SK-N-MC (cell line): Measurements from ENCODE around the gene RBKS.

Experiments
- EZH2 ChIP-seq: fragments of 200-600 bp; sonication (generic); IDR thresholded peaks from one replicate; pipeline ENCODE4 v1.6.1; 2017; ENCODE audit warnings: antibody characterized with exemption
- FOXP2 ChIP-seq: optimal IDR thresholded peaks from 2 replicates; pipeline ENCODE3; 2011; ENCODE audit warnings: mild to moderate bottlenecking, moderate library complexity; ENCODE audit not compliant: insufficient read depth; ENCODE audit errors: extremely low read length, control extremely low read depth
- POLR2AphosphoS5 ChIP-seq: IDR thresholded peaks from 2 replicates; pipeline ENCODE4 v1.6.1; 2012; ENCODE audit warnings: mild to moderate bottlenecking, low read depth, low read length, borderline replicate concordance

DNA sequence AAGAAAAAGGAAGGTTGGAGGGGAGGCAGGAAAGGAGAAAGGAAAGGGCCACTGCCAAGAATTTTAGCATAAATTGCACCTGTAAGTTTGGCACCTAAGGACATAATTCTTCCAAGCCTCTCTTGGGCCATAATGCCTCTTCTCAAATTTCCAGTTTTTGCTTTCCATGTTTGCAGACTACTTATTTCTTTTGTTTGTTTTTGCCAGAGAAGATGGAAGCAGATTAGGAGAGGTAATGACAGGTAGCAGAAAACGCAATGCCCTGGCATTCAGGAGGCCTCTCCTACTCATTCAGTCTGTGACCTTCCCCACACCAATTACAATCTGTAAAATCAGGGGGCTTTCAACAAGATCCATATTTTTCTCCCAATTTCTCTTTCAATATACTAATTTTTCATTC, 61.9 kb downstream of the RBKS start:
- TF ChIP-seq EZH2 = no peak
- no peak for TF ChIP-seq POLR2AphosphoS5
- TF ChIP-seq FOXP2 = no peak
